ENCODE results near the gene HSF4. TPM values are rescaled to one million over a fixed set of nuclear protein-coding genes. Genes with fewer than 3 reads are reported as not detected.
A peak's percentile ranks its signal among the peaks of the same experiment; 100 is the strongest.

Gene HSF4
- total and polyA plus RNA-seq, 2 donors (not counting 3 experiments of a cell fraction or from before 2014, with no cell fraction given), result 4.8 to 5.5 TPM

DNA sequence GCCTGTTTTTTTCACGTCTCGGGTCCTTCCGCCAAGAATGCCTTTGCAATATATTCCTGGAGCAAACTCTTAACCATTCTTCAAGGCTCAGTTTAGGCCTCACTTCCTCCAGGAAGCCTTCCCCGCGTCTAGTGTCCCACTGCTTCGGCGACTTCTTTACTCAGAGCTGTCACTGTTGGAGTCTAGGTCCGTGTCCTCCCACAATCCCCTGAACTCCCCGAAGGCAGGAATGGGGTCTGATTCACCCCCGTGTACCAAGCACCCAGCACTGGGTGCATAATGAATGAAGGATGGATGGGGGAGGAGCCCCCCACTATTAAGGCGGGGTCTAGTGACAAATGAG lies 18.7 kb downstream of the HSF4 start:
- no peaks in the 10 kb centered on the region for H3K9me1 ChIP-seq (replicated peaks; ENCODE audit: control insufficient read depth, extremely low read depth, insufficient read depth, low read length)
- TSS peak; percentile 41 for BruUV-seq (replicated peaks)
- H3K27ac ChIP-seq (ENCODE audit: insufficient read depth, low read depth, low read length), result peak overlapping the region; percentile 95
- peak overlapping the region; percentile 93 for H2AFZ ChIP-seq (ENCODE audit: low read depth, low read length)
- H3K79me2 ChIP-seq (ENCODE audit: control insufficient read depth, insufficient read depth, low read length), result peaks cover 13% of the 10 kb centered on the region
- H3K9ac ChIP-seq (replicated peaks; ENCODE audit: extremely low read depth, insufficient read depth, low read length), result peak overlapping the region; percentile 99
- no peak for FAIRE-seq
- ChIA-PET POLR2A (no interaction called here), CTCF (interaction anchor here (0.7 to 3.5 kb wide), 4 partner anchors 14 to 229 kb away, joined by 3 to 40 read pairs (median 16); partner anchors contain the start of gene NOL3)
- H4K20me1 ChIP-seq (replicated peaks; ENCODE audit: control insufficient read depth, extremely low read depth, insufficient read depth, low read length), result no peaks in the 10 kb centered on the region
- no peak for DNase-seq (ENCODE audit: low read depth, low spot score)
- H3K36me3 ChIP-seq (ENCODE audit: control insufficient read depth in 2 of 2, extremely low read depth in 1 of 2, insufficient read depth in 2 of 2, low read length in 2 of 2), result no peaks in the 10 kb centered on the region
- H3K4me1 ChIP-seq (ENCODE audit: control insufficient read depth, extremely low read depth, insufficient read depth, low read length), result peaks cover 33% of the 10 kb centered on the region
- H3K27me3 ChIP-seq (ENCODE audit: control insufficient read depth in 2 of 2, insufficient read depth in 2 of 2, low read length in 2 of 2), result no peaks in the 10 kb centered on the region
- H3K4me3 ChIP-seq (replicated peaks in 1 of 3; ENCODE audit: insufficient read depth in 1 of 3, low read depth in 1 of 3, low read length in 3 of 3), result peak overlapping the region; percentile 75 to 90 (median 88)
- intact Hi-C loops (cut with micrococcal nuclease), result loop anchor here (1.0 kb wide), 1 partner anchor 9 kb away; no protein-coding TSS in a partner anchor
- no peaks in the 10 kb centered on the region for H3K9me3 ChIP-seq (replicated peaks; ENCODE audit: control insufficient read depth, insufficient read depth, low read length)
- dilution Hi-C loops (cut with MboI; ENCODE audit: extremely low pct_ligation_motif_present, low sequenced_read_pairs), result no loop called here
- TF ChIP-seq JUN (IDR thresholded peaks at IDR 0.05; ENCODE audit: borderline replicate concordance, insufficient read depth, insufficient read length, low read depth), result no peak
- TF ChIP-seq FOS (IDR thresholded peaks at IDR 0.05; ENCODE audit: borderline replicate concordance, insufficient read depth, low read length), result no peak
- TF ChIP-seq, protein P1, sequence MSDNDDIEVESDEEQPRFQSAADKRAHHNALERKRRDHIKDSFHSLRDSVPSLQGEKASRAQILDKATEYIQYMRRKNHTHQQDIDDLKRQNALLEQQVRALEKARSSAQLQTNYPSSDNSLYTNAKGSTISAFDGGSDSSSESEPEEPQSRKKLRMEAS (IDR thresholded peaks at IDR 0.05; ENCODE audit: insufficient read depth, insufficient read length), result no peak
- no peak for TF ChIP-seq EZH2 (IDR thresholded peaks at IDR 0.05; ENCODE audit: borderline replicate concordance, low read depth, low read length, severe bottlenecking)
- peak overlapping the region; percentile 96 for H3K4me2 ChIP-seq (ENCODE audit: insufficient read depth, low read length)

DNA sequence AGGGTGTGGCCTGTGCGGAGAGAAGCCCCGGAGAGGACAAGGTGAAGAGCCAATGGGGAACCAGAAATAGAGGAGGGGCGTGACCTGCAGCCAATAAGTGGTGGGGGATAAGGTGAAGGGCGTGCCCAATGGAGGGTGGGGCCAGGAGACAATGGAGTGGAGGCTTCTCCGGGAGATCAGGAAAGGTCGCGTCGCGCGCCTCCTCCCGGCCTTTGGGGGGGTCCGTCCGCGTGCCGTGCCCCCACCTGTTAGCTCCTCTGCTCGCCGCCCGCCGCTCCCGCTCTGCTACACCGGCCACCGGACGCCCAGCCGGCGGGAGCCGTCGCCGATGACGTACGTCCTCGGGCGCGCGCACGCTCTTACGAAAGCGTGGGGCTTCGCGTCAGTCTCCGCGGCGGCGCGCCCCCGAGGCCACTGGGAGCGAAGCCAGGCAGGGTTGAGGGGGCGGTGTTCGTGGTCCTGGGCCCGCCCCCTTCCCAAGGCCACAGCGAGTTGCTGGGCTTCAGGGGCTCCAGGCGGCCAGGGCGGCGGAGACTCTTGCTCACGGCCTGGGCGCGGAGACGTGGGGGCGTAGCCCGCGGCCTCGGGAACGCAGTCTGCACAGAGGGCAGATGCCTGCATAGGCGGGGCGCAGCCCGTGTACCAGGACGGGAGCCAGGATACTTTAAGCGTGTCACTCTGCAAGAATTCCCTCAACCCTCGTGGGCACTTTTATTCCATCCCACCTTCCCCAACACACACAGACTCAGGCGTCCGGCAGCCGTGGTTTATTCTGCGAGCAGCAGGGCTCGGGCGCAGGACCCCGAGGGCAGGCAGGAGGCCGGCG lies 19.3 kb downstream of the HSF4 start, which contains the start of gene MATCAP1:
MATCAP1 (minus strand) TSS at position 337 of the 826 bp plus-strand sequence. CDS start 3,353 bp downstream, outside the sequence.
- H3K9me3 ChIP-seq (replicated peaks; ENCODE audit: control insufficient read depth, insufficient read depth, low read length), result no peaks in the 10 kb centered on the region
- no peaks in the 10 kb centered on the region for H3K9me1 ChIP-seq (replicated peaks; ENCODE audit: control insufficient read depth, extremely low read depth, insufficient read depth, low read length)
- intact Hi-C loops (cut with micrococcal nuclease), result loop anchor here (1.0 kb wide), 3 partner anchors 8 to 166 kb away; partner anchors contain the start of gene E2F4
- peaks cover 13% of the 10 kb centered on the region for H3K79me2 ChIP-seq (ENCODE audit: control insufficient read depth, insufficient read depth, low read length)
- peak within 1 kb of the TSS; percentile 95 for H3K27ac ChIP-seq (ENCODE audit: insufficient read depth, low read depth, low read length)
- CTCF ChIA-PET, result interaction anchor here (0.7 to 3.5 kb wide), 11 partner anchors 14 to 230 kb away, joined by 3 to 40 read pairs (median 13); partner anchors contain the start of genes FBXL8, NOL3 and TRADD
- FAIRE-seq, result peak; percentile 97
- H4K20me1 ChIP-seq (replicated peaks; ENCODE audit: control insufficient read depth, extremely low read depth, insufficient read depth, low read length), result no peaks in the 10 kb centered on the region
- H3K4me1 ChIP-seq (ENCODE audit: control insufficient read depth, extremely low read depth, insufficient read depth, low read length), result peaks cover 33% of the 10 kb centered on the region
- DNase-seq (ENCODE audit: low read depth, low spot score), result peak; percentile 98
- peak within 1 kb of the TSS; percentile 95 for H2AFZ ChIP-seq (ENCODE audit: low read depth, low read length)
- POLR2A ChIA-PET, result no interaction called here
- H3K4me2 ChIP-seq (ENCODE audit: insufficient read depth, low read length), result peak within 1 kb of the TSS; percentile 96
- no peaks in the 10 kb centered on the region for H3K27me3 ChIP-seq (ENCODE audit: control insufficient read depth in 2 of 2, insufficient read depth in 2 of 2, low read length in 2 of 2)
- H3K9ac ChIP-seq (replicated peaks; ENCODE audit: extremely low read depth, insufficient read depth, low read length), result peak within 1 kb of the TSS; percentile 99
- no peak for TF ChIP-seq GATA2 (IDR thresholded peaks at IDR 0.05; ENCODE audit: insufficient read depth, insufficient read length, low read depth, low read length)
- no peak for TF ChIP-seq FOS (IDR thresholded peaks at IDR 0.05; ENCODE audit: borderline replicate concordance, insufficient read depth, low read length)
- TF ChIP-seq, protein P2, sequence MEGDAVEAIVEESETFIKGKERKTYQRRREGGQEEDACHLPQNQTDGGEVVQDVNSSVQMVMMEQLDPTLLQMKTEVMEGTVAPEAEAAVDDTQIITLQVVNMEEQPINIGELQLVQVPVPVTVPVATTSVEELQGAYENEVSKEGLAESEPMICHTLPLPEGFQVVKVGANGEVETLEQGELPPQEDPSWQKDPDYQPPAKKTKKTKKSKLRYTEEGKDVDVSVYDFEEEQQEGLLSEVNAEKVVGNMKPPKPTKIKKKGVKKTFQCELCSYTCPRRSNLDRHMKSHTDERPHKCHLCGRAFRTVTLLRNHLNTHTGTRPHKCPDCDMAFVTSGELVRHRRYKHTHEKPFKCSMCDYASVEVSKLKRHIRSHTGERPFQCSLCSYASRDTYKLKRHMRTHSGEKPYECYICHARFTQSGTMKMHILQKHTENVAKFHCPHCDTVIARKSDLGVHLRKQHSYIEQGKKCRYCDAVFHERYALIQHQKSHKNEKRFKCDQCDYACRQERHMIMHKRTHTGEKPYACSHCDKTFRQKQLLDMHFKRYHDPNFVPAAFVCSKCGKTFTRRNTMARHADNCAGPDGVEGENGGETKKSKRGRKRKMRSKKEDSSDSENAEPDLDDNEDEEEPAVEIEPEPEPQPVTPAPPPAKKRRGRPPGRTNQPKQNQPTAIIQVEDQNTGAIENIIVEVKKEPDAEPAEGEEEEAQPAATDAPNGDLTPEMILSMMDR (IDR thresholded peaks at IDR 0.05; ENCODE audit: extremely low read depth in 1 of 2, insufficient read depth in 1 of 2, low read depth in 1 of 2, low read length in 2 of 2), result no peak
- TF ChIP-seq, protein P1 (IDR thresholded peaks at IDR 0.05; ENCODE audit: insufficient read depth, insufficient read length), result no peak
- no peak for TF ChIP-seq MYC (IDR thresholded peaks at IDR 0.05; ENCODE audit: low read depth, low read length)
- TF ChIP-seq POLR2AphosphoS5 (IDR thresholded peaks at IDR 0.05; ENCODE audit: insufficient read depth, low read depth, low read length), result peak; percentile 72
- peak; percentile 70 for TF ChIP-seq POLR2A (IDR thresholded peaks at IDR 0.05; ENCODE audit: low read depth, low read length)
- TF ChIP-seq JUN (IDR thresholded peaks at IDR 0.05; ENCODE audit: borderline replicate concordance, insufficient read depth, insufficient read length, low read depth), result no peak
- no peak for TF ChIP-seq EZH2 (IDR thresholded peaks at IDR 0.05; ENCODE audit: borderline replicate concordance, low read depth, low read length, severe bottlenecking)
- H3K36me3 ChIP-seq (ENCODE audit: control insufficient read depth in 2 of 2, extremely low read depth in 1 of 2, insufficient read depth in 2 of 2, low read length in 2 of 2), result no peaks in the 10 kb centered on the region
- TSS peak; percentile 76 for BruUV-seq (replicated peaks)
- dilution Hi-C loops (cut with MboI; ENCODE audit: extremely low pct_ligation_motif_present, low sequenced_read_pairs), result no loop called here
- H3K4me3 ChIP-seq (replicated peaks in 1 of 3; ENCODE audit: insufficient read depth in 1 of 3, low read depth in 1 of 3, low read length in 3 of 3), result peak within 1 kb of the TSS; percentile 75 to 90 (median 88)

Data from endothelial cell of umbilical vein (primary cell).